ENCODE data around the gene MAMSTR.
A peak's percentile ranks its signal among the peaks of the same experiment; 100 is the strongest.
"Not testable (repeated sequence)": the region's sequence is repeated elsewhere in the genome, so short reads cannot be mapped to it uniquely, and the experiment has no call there.

The MAMSTR gene, protein sequence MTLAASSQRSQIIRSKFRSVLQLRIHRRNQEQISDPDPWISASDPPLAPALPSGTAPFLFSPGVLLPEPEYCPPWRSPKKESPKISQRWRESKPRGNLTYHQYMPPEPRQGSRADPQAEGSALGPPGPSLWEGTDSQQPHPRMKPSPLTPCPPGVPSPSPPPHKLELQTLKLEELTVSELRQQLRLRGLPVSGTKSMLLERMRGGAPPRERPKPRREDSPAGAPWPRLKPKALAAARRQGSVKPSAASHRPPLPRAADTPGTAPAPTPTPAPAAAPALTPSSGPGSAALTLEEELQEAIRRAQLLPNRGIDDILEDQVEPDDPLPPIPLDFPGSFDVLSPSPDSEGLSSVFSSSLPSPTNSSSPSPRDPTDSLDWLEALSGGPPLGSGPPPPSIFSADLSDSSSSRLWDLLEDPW

DNA sequence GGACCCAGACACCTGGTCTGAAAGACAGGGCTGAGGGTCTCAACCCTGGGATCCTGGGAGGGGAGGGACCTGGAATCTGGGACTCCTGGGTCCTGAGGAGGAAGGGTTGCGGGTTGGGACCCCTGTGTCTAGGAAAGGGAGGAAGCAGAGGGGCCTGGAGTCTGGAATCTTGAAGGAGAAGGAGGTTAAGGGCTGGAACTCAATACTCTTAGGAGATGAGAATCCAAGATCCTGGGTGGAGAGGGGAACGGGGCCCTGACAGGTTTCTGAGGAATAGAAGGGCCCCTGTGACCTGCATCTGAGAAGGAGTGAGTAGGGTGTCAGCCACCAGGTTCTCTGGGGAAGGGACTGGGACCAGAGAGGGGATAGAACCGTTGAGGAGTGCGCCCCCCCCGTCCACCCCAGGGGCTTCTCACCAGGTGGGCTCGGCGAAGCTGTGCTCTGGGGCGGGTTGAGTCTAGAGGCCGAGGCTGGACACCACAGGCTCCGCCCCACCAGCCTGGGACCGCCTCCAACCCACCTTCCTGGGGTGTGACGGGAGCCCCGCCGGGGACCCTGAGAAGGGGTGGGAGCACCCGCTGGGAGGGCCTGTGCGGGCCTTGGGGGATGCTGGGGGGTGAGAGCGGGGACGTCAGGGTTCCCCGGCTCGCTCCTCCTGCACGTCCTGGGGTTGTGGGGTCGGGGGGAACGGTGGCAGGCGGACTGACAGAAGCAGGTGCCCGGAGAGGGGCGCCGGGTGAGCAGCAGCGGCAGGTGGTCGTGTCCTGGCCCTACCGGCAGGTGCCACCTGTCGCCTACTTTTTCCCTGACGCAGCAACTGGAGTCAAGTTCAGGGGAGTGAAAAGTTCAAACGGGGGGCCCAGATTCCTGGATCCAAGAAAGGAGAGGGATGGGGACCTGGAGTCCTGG lies at the start of gene MAMSTR:
TSS of gene MAMSTR (minus strand) at position 463 of the 909 bp plus-strand sequence. CDS start 694 bp downstream, outside the sequence.
- H3K4me1 ChIP-seq (ENCODE audit: control insufficient read depth in 5 of 5, insufficient read depth in 5 of 5, low read length in 5 of 5): peaks cover 15 to 56% (median 47%) of the 10 kb centered on the region in 5 donors
- H3K27me3 ChIP-seq (ENCODE audit: control insufficient read depth in 5 of 5, insufficient read depth in 4 of 5, low read length in 5 of 5): peaks cover 0 to 6% (median 0%) of the 10 kb centered on the region in 5 donors
- H3K4me3 ChIP-seq (ENCODE audit: low read depth in 1 of 5, low read length in 5 of 5): peak within 1 kb of the TSS; percentile 68 to 76 (median 73)
- H3K9ac ChIP-seq (ENCODE audit: low read length in 5 of 5): peak within 1 kb of the TSS in 1 of 5 donors; percentile 77
- peaks cover 0 to 25% (median 7%) of the 10 kb centered on the region in 5 donors for H3K36me3 ChIP-seq (ENCODE audit: control insufficient read depth in 5 of 5, insufficient read depth in 5 of 5, low read length in 5 of 5)
- peak within 1 kb of the TSS; percentile 69 for H3K27ac ChIP-seq (ENCODE audit: low read depth, low read length)
- H3K9me3 ChIP-seq (ENCODE audit: control insufficient read depth in 5 of 5, low read length in 5 of 5): no peaks in the 10 kb centered on the region

DNA sequence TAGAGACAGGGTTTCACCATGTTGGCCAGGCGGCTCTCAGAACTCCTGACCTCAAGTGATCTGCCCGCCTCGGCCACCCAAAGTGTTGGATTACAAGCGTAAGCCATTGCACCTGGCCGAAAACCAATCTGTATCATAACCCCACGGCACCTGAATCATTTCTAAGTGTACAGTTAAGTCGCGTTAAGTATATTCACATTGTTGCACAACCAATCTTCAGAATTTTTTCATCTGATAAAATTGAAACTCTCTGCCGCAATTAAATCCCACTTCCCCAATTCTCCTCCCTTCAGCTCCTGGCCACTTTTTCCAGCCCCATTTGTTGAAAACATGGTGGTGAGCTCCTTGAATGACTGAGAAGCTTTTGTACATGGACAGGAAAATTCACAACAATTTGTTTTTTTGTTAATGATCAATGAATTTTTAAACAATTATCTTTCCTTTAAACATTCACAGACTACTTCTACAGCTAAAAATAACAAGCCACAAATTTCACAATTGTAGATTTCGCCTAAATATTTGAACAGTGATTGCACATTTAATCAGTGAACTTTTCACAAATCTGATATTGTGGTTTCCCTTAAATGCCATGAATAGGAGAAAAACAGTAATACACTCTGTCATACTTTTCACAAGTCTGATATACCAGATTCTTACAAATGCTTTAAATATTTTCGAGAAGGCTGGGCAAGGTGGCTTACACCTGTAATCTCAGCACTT lies 49.6 kb upstream of the MAMSTR start:
- H3K4me3 ChIP-seq (ENCODE audit: low read depth in 1 of 5, low read length in 5 of 5): no peak overlapping the region
- H3K27ac ChIP-seq (ENCODE audit: low read depth, low read length): no peak overlapping the region

DNA sequence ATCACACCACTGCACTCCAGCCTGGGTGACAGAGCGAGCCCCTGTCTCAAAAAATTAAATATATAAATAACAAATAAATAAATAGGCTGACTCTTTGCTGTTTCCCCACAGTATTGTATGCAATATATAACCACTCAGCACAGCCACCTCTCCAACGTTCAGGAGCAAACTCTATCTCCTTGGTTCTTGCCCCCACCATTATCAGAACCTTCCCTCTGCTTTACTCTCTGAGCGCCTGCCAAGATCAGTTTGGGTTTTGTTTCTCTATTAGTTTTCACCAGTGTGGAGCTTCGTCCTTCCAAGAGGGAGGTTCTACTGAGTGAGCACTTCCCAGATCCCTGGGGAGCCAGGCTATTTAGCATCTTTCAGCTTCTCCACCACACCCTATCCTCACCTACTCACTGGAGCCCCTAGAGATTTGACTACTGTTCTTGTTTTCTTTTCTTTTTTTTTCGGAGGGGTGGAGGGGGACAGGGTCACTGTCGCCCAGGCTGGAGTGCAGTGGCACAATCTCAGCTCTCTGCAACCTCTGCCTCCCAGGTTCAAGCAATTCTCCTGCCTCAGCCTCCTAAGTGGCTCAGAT lies 48.7 kb upstream of the MAMSTR start:
- H3K4me3 ChIP-seq (ENCODE audit: low read depth in 1 of 5, low read length in 5 of 5); H3K4me1 ChIP-seq (ENCODE audit: control insufficient read depth in 5 of 5, insufficient read depth in 5 of 5, low read length in 5 of 5); H3K9ac ChIP-seq (ENCODE audit: low read length in 5 of 5); H3K27ac ChIP-seq (ENCODE audit: low read depth, low read length); H3K27me3 ChIP-seq (ENCODE audit: control insufficient read depth in 5 of 5, insufficient read depth in 4 of 5, low read length in 5 of 5); H3K36me3 ChIP-seq (ENCODE audit: control insufficient read depth in 5 of 5, insufficient read depth in 5 of 5, low read length in 5 of 5); H3K9me3 ChIP-seq (ENCODE audit: control insufficient read depth in 5 of 5, low read length in 5 of 5): not testable (repeated sequence)

More for the DNA sequence above, 49.6 kb upstream of the MAMSTR start:
- H3K36me3 ChIP-seq (ENCODE audit: control insufficient read depth in 5 of 5, insufficient read depth in 5 of 5, low read length in 5 of 5): no peaks in the 10 kb centered on the region
- peaks cover 0 to 6% (median 0%) of the 10 kb centered on the region in 5 donors for H3K27me3 ChIP-seq (ENCODE audit: control insufficient read depth in 5 of 5, insufficient read depth in 4 of 5, low read length in 5 of 5)
- H3K9me3 ChIP-seq (ENCODE audit: control insufficient read depth in 5 of 5, low read length in 5 of 5): no peaks in the 10 kb centered on the region
- no peak overlapping the region for H3K9ac ChIP-seq (ENCODE audit: low read length in 5 of 5)
- H3K4me1 ChIP-seq (ENCODE audit: control insufficient read depth in 5 of 5, insufficient read depth in 5 of 5, low read length in 5 of 5): peaks cover 0 to 7% (median 2%) of the 10 kb centered on the region in 5 donors

DNA sequence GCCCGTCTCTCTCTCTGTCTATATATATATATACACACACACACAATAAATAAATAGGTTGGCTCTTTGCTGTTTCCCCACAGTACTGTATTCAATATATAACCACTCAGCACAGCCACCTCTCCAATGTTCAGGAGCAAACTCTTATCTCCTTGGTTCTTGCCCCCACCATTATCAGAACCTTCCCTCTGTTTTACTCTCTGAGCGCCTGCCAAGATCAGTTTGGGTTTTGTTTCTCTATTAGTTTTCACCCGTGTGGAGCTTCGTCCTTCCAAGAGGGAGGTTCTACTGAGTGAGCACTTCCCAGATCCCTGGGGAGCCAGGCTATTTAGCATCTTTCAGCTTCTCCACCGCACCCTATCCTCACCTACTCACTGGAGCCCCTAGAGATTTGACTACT lies 46.3 kb upstream of the MAMSTR start:
- H3K4me1 ChIP-seq (ENCODE audit: control insufficient read depth in 5 of 5, insufficient read depth in 5 of 5, low read length in 5 of 5); H3K27ac ChIP-seq (ENCODE audit: low read depth, low read length); H3K36me3 ChIP-seq (ENCODE audit: control insufficient read depth in 5 of 5, insufficient read depth in 5 of 5, low read length in 5 of 5); H3K9ac ChIP-seq (ENCODE audit: low read length in 5 of 5); H3K4me3 ChIP-seq (ENCODE audit: low read depth in 1 of 5, low read length in 5 of 5); H3K9me3 ChIP-seq (ENCODE audit: control insufficient read depth in 5 of 5, low read length in 5 of 5); H3K27me3 ChIP-seq (ENCODE audit: control insufficient read depth in 5 of 5, insufficient read depth in 4 of 5, low read length in 5 of 5): not testable (repeated sequence)

DNA sequence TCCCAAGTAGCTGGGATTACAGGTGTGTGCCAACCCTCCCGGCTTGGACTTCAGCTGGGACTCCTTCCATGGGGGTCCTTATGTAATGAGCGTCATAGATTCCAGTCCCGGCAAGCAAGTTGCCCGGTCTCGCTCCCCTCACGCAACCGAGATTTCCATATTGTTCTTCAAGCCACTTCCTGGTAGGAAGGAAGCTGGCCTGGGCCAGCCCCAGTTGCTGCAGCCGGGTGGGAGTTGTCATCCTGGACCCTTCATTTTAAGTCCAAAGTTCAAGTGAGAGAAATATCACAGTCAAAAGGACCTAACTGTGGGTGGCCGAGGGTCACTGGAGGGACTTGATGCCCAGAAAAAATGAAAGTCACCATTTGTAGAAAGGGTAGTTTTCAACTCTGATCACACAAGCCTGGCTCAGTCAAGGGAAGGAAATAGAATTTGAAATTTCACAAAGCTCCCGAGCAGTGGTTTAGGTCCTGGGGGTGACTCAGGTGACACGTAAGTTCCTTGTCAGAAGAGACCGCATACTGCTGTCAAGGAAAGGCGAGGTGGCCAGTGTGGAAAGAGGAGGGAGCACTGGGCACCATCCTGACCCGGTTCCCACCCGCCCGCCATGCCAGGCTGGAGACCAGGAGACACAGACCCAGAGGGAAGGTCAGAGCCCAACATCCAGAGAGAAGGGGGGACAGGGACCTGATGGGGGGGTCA lies 41.1 kb upstream of the MAMSTR start:
- no peak overlapping the region for H3K4me3 ChIP-seq (ENCODE audit: low read depth in 1 of 5, low read length in 5 of 5)
- peaks cover 0 to 10% (median 4%) of the 10 kb centered on the region in 5 donors for H3K4me1 ChIP-seq (ENCODE audit: control insufficient read depth in 5 of 5, insufficient read depth in 5 of 5, low read length in 5 of 5)
- no peaks in the 10 kb centered on the region for H3K9me3 ChIP-seq (ENCODE audit: control insufficient read depth in 5 of 5, low read length in 5 of 5)
- H3K36me3 ChIP-seq (ENCODE audit: control insufficient read depth in 5 of 5, insufficient read depth in 5 of 5, low read length in 5 of 5): no peaks in the 10 kb centered on the region
- peaks cover 0 to 8% (median 3%) of the 10 kb centered on the region in 5 donors for H3K27me3 ChIP-seq (ENCODE audit: control insufficient read depth in 5 of 5, insufficient read depth in 4 of 5, low read length in 5 of 5)
- H3K27ac ChIP-seq (ENCODE audit: low read depth, low read length): peak overlapping the region; percentile 76
- H3K9ac ChIP-seq (ENCODE audit: low read length in 5 of 5): peak overlapping the region in 1 of 5 donors; percentile 41

DNA sequence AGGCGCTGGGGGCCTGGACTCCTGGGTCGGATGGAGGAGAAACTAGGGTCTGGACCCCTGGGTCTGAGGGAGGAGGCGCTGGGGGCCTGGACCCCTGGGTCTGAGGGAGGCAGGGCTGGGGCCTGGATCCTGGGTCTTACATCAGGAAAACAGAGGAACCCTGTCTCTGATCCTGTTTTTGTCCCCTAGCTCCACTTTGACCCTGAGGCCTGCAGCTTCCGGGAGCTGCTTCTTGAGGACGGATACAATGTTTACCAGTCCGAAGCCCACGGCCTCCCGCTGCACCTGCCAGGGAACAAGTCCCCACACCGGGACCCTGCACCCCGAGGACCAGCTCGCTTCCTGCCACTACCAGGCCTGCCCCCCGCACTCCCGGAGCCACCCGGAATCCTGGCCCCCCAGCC lies 38.2 kb upstream of the MAMSTR start:
- H3K9me3 ChIP-seq (ENCODE audit: control insufficient read depth in 5 of 5, low read length in 5 of 5): no peaks in the 10 kb centered on the region
- H3K36me3 ChIP-seq (ENCODE audit: control insufficient read depth in 5 of 5, insufficient read depth in 5 of 5, low read length in 5 of 5): no peaks in the 10 kb centered on the region
- H3K27ac ChIP-seq (ENCODE audit: low read depth, low read length): no peak overlapping the region
- H3K4me3 ChIP-seq (ENCODE audit: low read depth in 1 of 5, low read length in 5 of 5): no peak overlapping the region
- peaks cover 0 to 13% (median 9%) of the 10 kb centered on the region in 5 donors for H3K27me3 ChIP-seq (ENCODE audit: control insufficient read depth in 5 of 5, insufficient read depth in 4 of 5, low read length in 5 of 5)
- H3K4me1 ChIP-seq (ENCODE audit: control insufficient read depth in 5 of 5, insufficient read depth in 5 of 5, low read length in 5 of 5): peaks cover 0 to 19% (median 10%) of the 10 kb centered on the region in 5 donors
- H3K9ac ChIP-seq (ENCODE audit: low read length in 5 of 5): no peak overlapping the region

DNA sequence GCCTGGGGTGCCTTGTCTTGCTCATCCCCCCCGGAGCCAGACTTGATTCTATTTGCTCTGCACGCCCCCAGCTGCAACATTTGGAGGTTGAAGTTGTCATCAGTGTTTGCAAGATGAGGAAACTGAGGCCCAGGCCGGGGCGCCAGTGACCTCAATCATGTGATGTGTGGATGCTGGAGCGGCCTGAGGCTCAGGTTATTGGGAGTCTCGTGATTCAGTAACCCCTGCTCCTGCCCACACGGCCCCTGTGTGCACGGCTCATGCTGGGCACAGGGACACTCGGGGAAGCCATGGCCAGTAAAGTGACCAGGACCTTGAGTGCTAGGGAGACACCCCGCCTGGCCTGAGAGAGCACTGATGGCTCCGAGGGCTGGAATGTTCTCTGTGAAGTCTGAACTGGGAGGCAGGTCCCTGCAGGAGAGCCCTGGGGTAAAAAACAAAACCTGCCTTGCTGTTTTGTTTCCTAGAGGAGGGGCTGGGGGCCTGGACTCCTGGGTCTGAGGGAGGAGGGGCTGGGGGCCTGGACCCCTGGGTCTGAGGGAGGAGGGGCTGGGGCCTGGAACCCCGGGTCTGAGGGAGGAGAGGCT lies 37.7 kb upstream of the MAMSTR start:
- H3K4me3 ChIP-seq (ENCODE audit: low read depth in 1 of 5, low read length in 5 of 5): no peak overlapping the region
- H3K4me1 ChIP-seq (ENCODE audit: control insufficient read depth in 5 of 5, insufficient read depth in 5 of 5, low read length in 5 of 5): peaks cover 0 to 24% (median 16%) of the 10 kb centered on the region in 5 donors
- no peaks in the 10 kb centered on the region for H3K36me3 ChIP-seq (ENCODE audit: control insufficient read depth in 5 of 5, insufficient read depth in 5 of 5, low read length in 5 of 5)
- no peak overlapping the region for H3K27ac ChIP-seq (ENCODE audit: low read depth, low read length)
- peaks cover 0 to 12% (median 10%) of the 10 kb centered on the region in 5 donors for H3K27me3 ChIP-seq (ENCODE audit: control insufficient read depth in 5 of 5, insufficient read depth in 4 of 5, low read length in 5 of 5)
- no peak overlapping the region for H3K9ac ChIP-seq (ENCODE audit: low read length in 5 of 5)
- no peaks in the 10 kb centered on the region for H3K9me3 ChIP-seq (ENCODE audit: control insufficient read depth in 5 of 5, low read length in 5 of 5)

DNA sequence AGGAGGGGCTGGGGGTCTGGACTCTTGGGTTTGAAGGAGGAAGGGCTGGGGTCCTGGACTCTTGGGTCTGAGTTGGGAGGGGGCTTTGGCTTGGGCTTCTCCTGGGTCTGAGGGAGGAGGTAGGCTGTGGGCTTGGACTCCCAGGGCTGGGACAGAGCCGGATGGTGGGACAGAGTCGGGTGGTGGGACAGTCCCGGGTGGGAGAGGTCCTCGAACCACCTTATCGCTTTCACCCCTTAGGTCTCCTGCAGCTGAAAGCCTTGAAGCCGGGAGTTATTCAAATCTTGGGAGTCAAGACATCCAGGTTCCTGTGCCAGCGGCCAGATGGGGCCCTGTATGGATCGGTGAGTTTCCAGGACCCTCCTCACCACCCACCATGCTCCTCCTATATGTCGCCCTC lies 37.2 kb upstream of the MAMSTR start:
- no peak overlapping the region for H3K4me3 ChIP-seq (ENCODE audit: low read depth in 1 of 5, low read length in 5 of 5)
- no peak overlapping the region for H3K27ac ChIP-seq (ENCODE audit: low read depth, low read length)
- H3K27me3 ChIP-seq (ENCODE audit: control insufficient read depth in 5 of 5, insufficient read depth in 4 of 5, low read length in 5 of 5): peaks cover 0 to 14% (median 9%) of the 10 kb centered on the region in 5 donors
- H3K4me1 ChIP-seq (ENCODE audit: control insufficient read depth in 5 of 5, insufficient read depth in 5 of 5, low read length in 5 of 5): peaks cover 0 to 26% (median 19%) of the 10 kb centered on the region in 5 donors
- H3K36me3 ChIP-seq (ENCODE audit: control insufficient read depth in 5 of 5, insufficient read depth in 5 of 5, low read length in 5 of 5): no peaks in the 10 kb centered on the region
- no peaks in the 10 kb centered on the region for H3K9me3 ChIP-seq (ENCODE audit: control insufficient read depth in 5 of 5, low read length in 5 of 5)
- H3K9ac ChIP-seq (ENCODE audit: low read length in 5 of 5): no peak overlapping the region

DNA sequence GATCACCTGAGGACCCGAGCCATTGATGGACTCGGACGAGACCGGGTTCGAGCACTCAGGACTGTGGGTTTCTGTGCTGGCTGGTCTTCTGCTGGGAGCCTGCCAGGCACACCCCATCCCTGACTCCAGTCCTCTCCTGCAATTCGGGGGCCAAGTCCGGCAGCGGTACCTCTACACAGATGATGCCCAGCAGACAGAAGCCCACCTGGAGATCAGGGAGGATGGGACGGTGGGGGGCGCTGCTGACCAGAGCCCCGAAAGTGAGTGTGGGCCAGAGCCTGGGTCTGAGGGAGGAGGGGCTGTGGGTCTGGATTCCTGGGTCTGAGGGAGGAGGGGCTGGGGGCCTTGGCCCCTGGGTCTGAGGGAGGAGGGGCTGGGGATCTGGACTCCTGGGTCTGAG lies 36.7 kb upstream of the MAMSTR start:
- H3K4me3 ChIP-seq (ENCODE audit: low read depth in 1 of 5, low read length in 5 of 5): no peak overlapping the region
- H3K27me3 ChIP-seq (ENCODE audit: control insufficient read depth in 5 of 5, insufficient read depth in 4 of 5, low read length in 5 of 5): peaks cover 2 to 17% (median 11%) of the 10 kb centered on the region in 5 donors
- H3K4me1 ChIP-seq (ENCODE audit: control insufficient read depth in 5 of 5, insufficient read depth in 5 of 5, low read length in 5 of 5): peaks cover 0 to 29% (median 19%) of the 10 kb centered on the region in 5 donors
- no peak overlapping the region for H3K27ac ChIP-seq (ENCODE audit: low read depth, low read length)
- no peaks in the 10 kb centered on the region for H3K36me3 ChIP-seq (ENCODE audit: control insufficient read depth in 5 of 5, insufficient read depth in 5 of 5, low read length in 5 of 5)
- H3K9ac ChIP-seq (ENCODE audit: low read length in 5 of 5): no peak overlapping the region
- no peaks in the 10 kb centered on the region for H3K9me3 ChIP-seq (ENCODE audit: control insufficient read depth in 5 of 5, low read length in 5 of 5)

Data from subcutaneous abdominal adipose tissue (tissue), 5 donors.